ENCODE data around the gene EIF2A. TPM values are rescaled to one million over a fixed set of nuclear protein-coding genes. Genes with fewer than 3 reads are reported as not detected.

The EIF2A gene
- polyA plus RNA-seq, 1 donor, result 134 TPM

- Histone ChIP-seq H3K27ac (ENCODE audit: low read length) (no peak overlapping the region), H3K27me3 (ENCODE audit: control insufficient read depth, insufficient read depth, low read length) (no peaks in the 10 kb centered on the region), H3K9me3 (ENCODE audit: control insufficient read depth, low read depth, low read length) (no peaks in the 10 kb centered on the region), H3K36me3 (ENCODE audit: control insufficient read depth, insufficient read depth, low read length) (no peaks in the 10 kb centered on the region), H3K4me3 (ENCODE audit: low read length) (no peak overlapping the region), H3K4me1 (ENCODE audit: control insufficient read depth, insufficient read depth, low read length) (peaks cover 2% of the 10 kb centered on the region)
- WGBS (ENCODE audit: insufficient coverage, low lambda C conversion rate), result 33% methylated on average over 1 of the region's 4 CpGs
- no peak for DNase-seq
Measured at GRCh38 chr3:150515210-150515609, 31.4 kb upstream of the EIF2A start.

GRCh38 chr3:150519026-150519425, 27.6 kb upstream of the EIF2A start:
- Histone ChIP-seq H3K4me1 (ENCODE audit: control insufficient read depth, insufficient read depth, low read length) (peaks cover 2% of the 10 kb centered on the region), H3K9me3 (ENCODE audit: control insufficient read depth, low read depth, low read length) (no peaks in the 10 kb centered on the region), H3K4me3 (ENCODE audit: low read length) (no peak overlapping the region), H3K27ac (ENCODE audit: low read length) (peak overlapping the region; percentile 48), H3K27me3 (ENCODE audit: control insufficient read depth, insufficient read depth, low read length) (no peaks in the 10 kb centered on the region), H3K36me3 (ENCODE audit: control insufficient read depth, insufficient read depth, low read length) (no peaks in the 10 kb centered on the region)
- 100% methylated on average over 1 of the region's 3 CpGs for WGBS (ENCODE audit: insufficient coverage, low lambda C conversion rate)
- peak in 1 of 2 donors; percentile 49 for DNase-seq

- no peaks in the 10 kb centered on the region for H3K27me3 ChIP-seq (ENCODE audit: control insufficient read depth, insufficient read depth, low read length)
- H3K36me3 ChIP-seq (ENCODE audit: control insufficient read depth, insufficient read depth, low read length), result no peaks in the 10 kb centered on the region
- no peak overlapping the region for H3K4me3 ChIP-seq (ENCODE audit: low read length)
- no peak overlapping the region for H3K27ac ChIP-seq (ENCODE audit: low read length)
- no CpG with 5 or more reads among the region's 24 CpGs for WGBS (ENCODE audit: insufficient coverage, low lambda C conversion rate)
- H3K9me3 ChIP-seq (ENCODE audit: control insufficient read depth, low read depth, low read length), result no peaks in the 10 kb centered on the region
- H3K4me1 ChIP-seq (ENCODE audit: control insufficient read depth, insufficient read depth, low read length), result peaks cover 2% of the 10 kb centered on the region
- no peak for DNase-seq
Measured at GRCh38 chr3:150520408-150520807, 26.2 kb upstream of the EIF2A start.

- DNase-seq, result no peak
- peaks cover 2% of the 10 kb centered on the region for H3K4me1 ChIP-seq (ENCODE audit: control insufficient read depth, insufficient read depth, low read length)
- H3K4me3 ChIP-seq (ENCODE audit: low read length), result no peak overlapping the region
- H3K27me3 ChIP-seq (ENCODE audit: control insufficient read depth, insufficient read depth, low read length), result no peaks in the 10 kb centered on the region
- no peak overlapping the region for H3K27ac ChIP-seq (ENCODE audit: low read length)
- no peaks in the 10 kb centered on the region for H3K9me3 ChIP-seq (ENCODE audit: control insufficient read depth, low read depth, low read length)
- WGBS (ENCODE audit: insufficient coverage, low lambda C conversion rate), result no CpG with 5 or more reads among the region's 2 CpGs
- no peaks in the 10 kb centered on the region for H3K36me3 ChIP-seq (ENCODE audit: control insufficient read depth, insufficient read depth, low read length)
Measured at GRCh38 chr3:150521463-150521862, 25.1 kb upstream of the EIF2A start.

GRCh38 chr3:150523538-150523937, 23.0 kb upstream of the EIF2A start:
- no peak overlapping the region for H3K4me3 ChIP-seq (ENCODE audit: low read length)
- peaks cover 2% of the 10 kb centered on the region for H3K4me1 ChIP-seq (ENCODE audit: control insufficient read depth, insufficient read depth, low read length)
- H3K27ac ChIP-seq (ENCODE audit: low read length), result no peak overlapping the region
- WGBS (ENCODE audit: insufficient coverage, low lambda C conversion rate), result 100% methylated on average over 1 of the region's 2 CpGs
- no peaks in the 10 kb centered on the region for H3K27me3 ChIP-seq (ENCODE audit: control insufficient read depth, insufficient read depth, low read length)
- no peaks in the 10 kb centered on the region for H3K36me3 ChIP-seq (ENCODE audit: control insufficient read depth, insufficient read depth, low read length)
- H3K9me3 ChIP-seq (ENCODE audit: control insufficient read depth, low read depth, low read length), result no peaks in the 10 kb centered on the region
- no peak for DNase-seq

GRCh38 chr3:150527464-150528255, 18.9 kb upstream of the EIF2A start:
- no peaks in the 10 kb centered on the region for H3K36me3 ChIP-seq (ENCODE audit: control insufficient read depth, insufficient read depth, low read length)
- no peaks in the 10 kb centered on the region for H3K9me3 ChIP-seq (ENCODE audit: control insufficient read depth, low read depth, low read length)
- H3K4me1 ChIP-seq (ENCODE audit: control insufficient read depth, insufficient read depth, low read length), result no peaks in the 10 kb centered on the region
- WGBS (ENCODE audit: insufficient coverage, low lambda C conversion rate), result 82% methylated on average over 4 of the region's 10 CpGs
- H3K27me3 ChIP-seq (ENCODE audit: control insufficient read depth, insufficient read depth, low read length), result no peaks in the 10 kb centered on the region
- no peak for DNase-seq
- H3K4me3 ChIP-seq (ENCODE audit: low read length), result no peak overlapping the region
- H3K27ac ChIP-seq (ENCODE audit: low read length), result no peak overlapping the region

GRCh38 chr3:150528354-150528797, 18.2 kb upstream of the EIF2A start:
- Histone ChIP-seq H3K4me1 (ENCODE audit: control insufficient read depth, insufficient read depth, low read length) (no peaks in the 10 kb centered on the region), H3K27me3 (ENCODE audit: control insufficient read depth, insufficient read depth, low read length) (no peaks in the 10 kb centered on the region), H3K4me3 (ENCODE audit: low read length) (no peak overlapping the region), H3K27ac (ENCODE audit: low read length) (no peak overlapping the region), H3K9me3 (ENCODE audit: control insufficient read depth, low read depth, low read length) (no peaks in the 10 kb centered on the region), H3K36me3 (ENCODE audit: control insufficient read depth, insufficient read depth, low read length) (no peaks in the 10 kb centered on the region)
- 80% methylated on average over 1 of the region's 2 CpGs for WGBS (ENCODE audit: insufficient coverage, low lambda C conversion rate)
- no peak for DNase-seq

- Histone ChIP-seq H3K4me1 (ENCODE audit: control insufficient read depth, insufficient read depth, low read length) (no peaks in the 10 kb centered on the region), H3K27me3 (ENCODE audit: control insufficient read depth, insufficient read depth, low read length) (no peaks in the 10 kb centered on the region), H3K9me3 (ENCODE audit: control insufficient read depth, low read depth, low read length) (no peaks in the 10 kb centered on the region), H3K36me3 (ENCODE audit: control insufficient read depth, insufficient read depth, low read length) (no peaks in the 10 kb centered on the region), H3K27ac (ENCODE audit: low read length) (no peak overlapping the region), H3K4me3 (ENCODE audit: low read length) (no peak overlapping the region)
- no peak for DNase-seq
Measured at GRCh38 chr3:150531775-150532174, 14.8 kb upstream of the EIF2A start.

GRCh38 chr3:150535204-150535603, 11.4 kb upstream of the EIF2A start:
- no peak for DNase-seq
- no peak overlapping the region for H3K4me3 ChIP-seq (ENCODE audit: low read length)
- no CpG with 5 or more reads among the region's 4 CpGs for WGBS (ENCODE audit: insufficient coverage, low lambda C conversion rate)
- no peak overlapping the region for H3K27ac ChIP-seq (ENCODE audit: low read length)
- H3K36me3 ChIP-seq (ENCODE audit: control insufficient read depth, insufficient read depth, low read length), result no peaks in the 10 kb centered on the region
- H3K27me3 ChIP-seq (ENCODE audit: control insufficient read depth, insufficient read depth, low read length), result no peaks in the 10 kb centered on the region
- H3K4me1 ChIP-seq (ENCODE audit: control insufficient read depth, insufficient read depth, low read length), result no peaks in the 10 kb centered on the region
- no peaks in the 10 kb centered on the region for H3K9me3 ChIP-seq (ENCODE audit: control insufficient read depth, low read depth, low read length)

- no peak overlapping the region for H3K27ac ChIP-seq (ENCODE audit: low read length)
Measured at GRCh38 chr3:150538324-150539208, 8.0 kb upstream of the EIF2A start.

More at GRCh38 chr3:150538324-150539208, 8.0 kb upstream of the EIF2A start:
- Histone ChIP-seq H3K36me3 (ENCODE audit: control insufficient read depth, insufficient read depth, low read length) (peaks cover 7% of the 10 kb centered on the region), H3K4me3 (ENCODE audit: low read length) (no peak overlapping the region), H3K9me3 (ENCODE audit: control insufficient read depth, low read depth, low read length) (no peaks in the 10 kb centered on the region), H3K27me3 (ENCODE audit: control insufficient read depth, insufficient read depth, low read length) (no peaks in the 10 kb centered on the region), H3K4me1 (ENCODE audit: control insufficient read depth, insufficient read depth, low read length) (no peaks in the 10 kb centered on the region)
- no peak for DNase-seq
- WGBS (ENCODE audit: insufficient coverage, low lambda C conversion rate), result 100% methylated on average over 2 of the region's 10 CpGs
